Measurements from ENCODE around the gene GLP2R. TPM values are rescaled to one million over a fixed set of nuclear protein-coding genes. Genes with fewer than 3 reads are reported as not detected.
"Not testable (repeated sequence)": the region's sequence is repeated elsewhere in the genome, so short reads cannot be mapped to it uniquely, and the experiment has no call there.

GLP2R gene, protein sequence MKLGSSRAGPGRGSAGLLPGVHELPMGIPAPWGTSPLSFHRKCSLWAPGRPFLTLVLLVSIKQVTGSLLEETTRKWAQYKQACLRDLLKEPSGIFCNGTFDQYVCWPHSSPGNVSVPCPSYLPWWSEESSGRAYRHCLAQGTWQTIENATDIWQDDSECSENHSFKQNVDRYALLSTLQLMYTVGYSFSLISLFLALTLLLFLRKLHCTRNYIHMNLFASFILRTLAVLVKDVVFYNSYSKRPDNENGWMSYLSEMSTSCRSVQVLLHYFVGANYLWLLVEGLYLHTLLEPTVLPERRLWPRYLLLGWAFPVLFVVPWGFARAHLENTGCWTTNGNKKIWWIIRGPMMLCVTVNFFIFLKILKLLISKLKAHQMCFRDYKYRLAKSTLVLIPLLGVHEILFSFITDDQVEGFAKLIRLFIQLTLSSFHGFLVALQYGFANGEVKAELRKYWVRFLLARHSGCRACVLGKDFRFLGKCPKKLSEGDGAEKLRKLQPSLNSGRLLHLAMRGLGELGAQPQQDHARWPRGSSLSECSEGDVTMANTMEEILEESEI
- total RNA-seq = 1 to 10 TPM in 2 of 4 donors, under 1 TPM in 2; 0.54 to 3.3 (median 1.2) TPM

DNA sequence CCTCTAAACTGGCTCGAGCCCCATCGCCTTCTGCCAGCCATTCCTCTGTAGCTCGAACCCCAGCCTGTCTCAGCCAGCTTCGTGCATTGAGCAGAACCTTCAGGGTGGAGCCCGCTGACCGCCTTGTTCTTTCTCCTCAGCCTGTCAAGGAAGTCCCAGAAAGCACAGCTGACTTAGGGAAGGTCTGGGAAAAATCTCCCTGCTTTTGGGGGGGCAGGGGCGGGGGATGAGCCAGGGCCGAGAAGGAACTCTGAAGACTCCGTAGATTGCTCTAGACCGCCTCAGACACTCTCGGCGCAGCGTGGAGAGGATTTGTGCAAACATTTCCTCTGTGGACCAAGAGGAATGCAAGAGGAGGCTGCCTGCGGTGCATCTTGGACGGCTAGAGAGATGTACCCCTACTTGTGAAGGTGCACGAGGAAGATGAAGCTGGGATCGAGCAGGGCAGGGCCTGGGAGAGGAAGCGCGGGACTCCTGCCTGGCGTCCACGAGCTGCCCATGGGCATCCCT, at the start of gene GLP2R:
GLP2R (plus strand) TSS at position 284 of the 510 bp plus-strand sequence; CDS start at position 424, 140 bp downstream.
- 43 to 55% methylated on average over 20 to 21 of the region's 21 CpGs for WGBS, 2 donors
- H3K4me3 ChIP-seq (replicated peaks in 1 of 3) = no peak within 1 kb of the TSS
- no peaks in the 10 kb centered on the region for H3K36me3 ChIP-seq
- DNase-seq = no peak
- H3K9me3 ChIP-seq = no peaks in the 10 kb centered on the region
- H3K4me1 ChIP-seq = no peaks in the 10 kb centered on the region
- intact Hi-C loops (cut with DNase I) = no loop called here
- no peak within 1 kb of the TSS for H3K27ac ChIP-seq
- H3K27me3 ChIP-seq = no peaks in the 10 kb centered on the region
- TF ChIP-seq, protein P1, sequence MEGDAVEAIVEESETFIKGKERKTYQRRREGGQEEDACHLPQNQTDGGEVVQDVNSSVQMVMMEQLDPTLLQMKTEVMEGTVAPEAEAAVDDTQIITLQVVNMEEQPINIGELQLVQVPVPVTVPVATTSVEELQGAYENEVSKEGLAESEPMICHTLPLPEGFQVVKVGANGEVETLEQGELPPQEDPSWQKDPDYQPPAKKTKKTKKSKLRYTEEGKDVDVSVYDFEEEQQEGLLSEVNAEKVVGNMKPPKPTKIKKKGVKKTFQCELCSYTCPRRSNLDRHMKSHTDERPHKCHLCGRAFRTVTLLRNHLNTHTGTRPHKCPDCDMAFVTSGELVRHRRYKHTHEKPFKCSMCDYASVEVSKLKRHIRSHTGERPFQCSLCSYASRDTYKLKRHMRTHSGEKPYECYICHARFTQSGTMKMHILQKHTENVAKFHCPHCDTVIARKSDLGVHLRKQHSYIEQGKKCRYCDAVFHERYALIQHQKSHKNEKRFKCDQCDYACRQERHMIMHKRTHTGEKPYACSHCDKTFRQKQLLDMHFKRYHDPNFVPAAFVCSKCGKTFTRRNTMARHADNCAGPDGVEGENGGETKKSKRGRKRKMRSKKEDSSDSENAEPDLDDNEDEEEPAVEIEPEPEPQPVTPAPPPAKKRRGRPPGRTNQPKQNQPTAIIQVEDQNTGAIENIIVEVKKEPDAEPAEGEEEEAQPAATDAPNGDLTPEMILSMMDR (IDR thresholded peaks at IDR 0.05) = no peak
- TF ChIP-seq POLR2A (IDR thresholded peaks at IDR 0.05) = no peak

DNA sequence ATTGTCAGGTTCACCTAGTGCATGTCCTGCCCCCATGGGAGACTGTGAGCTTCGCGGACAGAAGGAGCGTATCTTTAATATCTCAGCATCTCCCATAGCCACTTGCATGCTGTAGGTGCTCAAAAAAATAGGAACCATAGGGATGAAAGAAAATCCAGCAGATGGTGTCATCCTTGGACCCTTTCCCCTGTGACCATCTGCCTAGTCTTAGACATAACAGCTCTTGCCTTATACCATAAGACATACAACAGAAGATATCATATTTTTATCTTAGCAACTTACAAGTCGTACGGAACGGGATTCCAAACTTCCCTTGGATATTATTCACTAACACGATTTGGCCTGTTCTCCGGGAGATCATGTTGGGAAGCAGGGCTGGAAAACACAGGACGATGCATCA, 48.8 kb upstream of the GLP2R start:
- intact Hi-C loops (cut with DNase I) = no loop called here
- no peak overlapping the region for H3K27ac ChIP-seq
- no peaks in the 10 kb centered on the region for H3K4me1 ChIP-seq
- no peaks in the 10 kb centered on the region for H3K36me3 ChIP-seq
- H3K4me3 ChIP-seq (replicated peaks in 1 of 3) = no peak overlapping the region
- DNase-seq = no peak
- WGBS, 2 donors = 89 to 92% methylated on average over 9 of the region's 9 CpGs
- no peaks in the 10 kb centered on the region for H3K9me3 ChIP-seq
- H3K27me3 ChIP-seq = no peaks in the 10 kb centered on the region
- no peak for TF ChIP-seq POLR2A (IDR thresholded peaks at IDR 0.05)
- TF ChIP-seq, protein P1 (IDR thresholded peaks at IDR 0.05) = no peak

DNA sequence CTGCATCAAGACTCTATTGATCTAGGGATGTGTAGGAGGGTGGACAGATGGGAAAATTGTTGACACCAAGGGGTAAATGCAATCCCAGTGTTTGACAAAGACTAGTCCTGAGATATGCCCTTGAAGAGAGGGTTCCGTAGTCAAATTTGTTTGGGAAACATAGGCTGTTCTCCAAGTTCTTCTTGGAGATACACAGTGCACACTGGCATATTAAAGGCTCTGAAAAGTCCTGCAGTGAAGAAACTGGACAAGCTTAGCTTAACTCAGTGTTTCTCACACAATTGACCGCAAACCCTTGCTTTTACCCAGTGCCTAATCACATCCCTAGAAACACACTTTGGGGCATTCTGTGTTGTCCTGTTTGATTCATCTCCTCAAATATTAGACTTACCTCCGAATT, 45.2 kb upstream of the GLP2R start:
- intact Hi-C loops (cut with DNase I) = no loop called here

DNA sequence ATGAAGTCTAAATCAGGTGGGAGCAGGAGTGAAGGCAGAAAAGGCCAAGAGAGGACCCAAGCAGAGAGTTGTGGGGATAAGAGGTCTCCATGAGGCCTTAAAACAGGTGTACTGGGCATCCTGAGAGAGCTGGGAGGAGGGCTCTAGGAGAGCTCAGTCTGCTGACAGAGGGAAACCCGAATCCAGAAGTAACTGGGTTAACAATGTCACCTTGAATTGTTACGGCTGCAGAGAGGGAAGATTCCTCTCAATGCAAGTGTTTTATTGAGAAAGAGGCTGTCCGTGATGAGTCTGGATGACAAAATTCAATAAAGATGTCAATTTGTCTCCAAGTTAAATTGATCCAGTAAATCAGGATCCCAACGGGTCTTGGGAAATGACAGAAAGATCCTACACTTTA, 42.7 kb upstream of the GLP2R start:
- TF ChIP-seq POLR2A (IDR thresholded peaks at IDR 0.05) = no peak
- TF ChIP-seq, protein P1 (IDR thresholded peaks at IDR 0.05) = no peak
- no peaks in the 10 kb centered on the region for H3K4me1 ChIP-seq
- 70 to 77% methylated on average over 4 of the region's 4 CpGs for WGBS, 2 donors
- no peak for DNase-seq
- H3K27me3 ChIP-seq = no peaks in the 10 kb centered on the region
- intact Hi-C loops (cut with DNase I) = no loop called here
- no peak overlapping the region for H3K27ac ChIP-seq
- no peak overlapping the region for H3K4me3 ChIP-seq (replicated peaks in 1 of 3)
- no peaks in the 10 kb centered on the region for H3K36me3 ChIP-seq
- H3K9me3 ChIP-seq = no peaks in the 10 kb centered on the region

More for the DNA sequence above, 45.2 kb upstream of the GLP2R start:
- H3K27ac ChIP-seq = no peak overlapping the region
- WGBS, 2 donors = 89 to 90% methylated on average over 3 of the region's 3 CpGs
- DNase-seq = no peak
- H3K4me1 ChIP-seq = no peaks in the 10 kb centered on the region
- TF ChIP-seq, protein P1 (IDR thresholded peaks at IDR 0.05) = no peak
- TF ChIP-seq POLR2A (IDR thresholded peaks at IDR 0.05) = no peak
- H3K27me3 ChIP-seq = no peaks in the 10 kb centered on the region
- no peaks in the 10 kb centered on the region for H3K9me3 ChIP-seq
- H3K36me3 ChIP-seq = no peaks in the 10 kb centered on the region
- no peak overlapping the region for H3K4me3 ChIP-seq (replicated peaks in 1 of 3)

DNA sequence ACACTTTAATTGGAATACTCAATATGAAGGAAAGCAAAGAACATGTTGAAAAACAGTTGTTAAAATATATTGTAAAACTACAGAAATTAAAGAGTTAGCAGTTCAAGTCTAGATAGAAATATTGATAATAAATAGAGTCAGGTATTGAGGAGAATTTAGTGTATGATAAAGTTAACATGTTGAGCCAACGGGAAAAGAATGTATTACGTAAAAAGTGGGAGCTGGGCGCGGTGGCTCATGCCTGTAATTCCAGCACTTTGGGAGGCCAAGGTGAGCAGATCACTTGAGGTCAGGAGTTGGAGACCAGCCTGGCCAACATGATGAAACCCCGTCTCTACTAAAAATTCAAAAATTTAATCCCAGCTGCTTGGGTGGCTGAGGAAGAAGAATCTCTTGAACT, 42.3 kb upstream of the GLP2R start:
- H3K27ac ChIP-seq; DNase-seq; H3K4me3 ChIP-seq (replicated peaks in 1 of 3); H3K36me3 ChIP-seq; H3K9me3 ChIP-seq; H3K27me3 ChIP-seq; intact Hi-C loops (cut with DNase I); H3K4me1 ChIP-seq: not testable (repeated sequence)
- WGBS, 2 donors = 84 to 94% methylated on average over 5 of the region's 5 CpGs
